Liver (tissue), 3 donors: Measurements from ENCODE around the gene NFKBIB.

Source experiments
- EGR1 ChIP-seq, 2 donors: IDR thresholded peaks; 2 replicates each; pipeline ENCODE4 v1.6.1; 2016 to 2018; ENCODE audit warnings: antibody characterized with exemption in 2 of 2, low read depth in 2 of 2
- FOXA1 ChIP-seq: IDR thresholded peaks from 2 replicates; pipeline ENCODE4 v1.6.1; 2016; ENCODE audit warnings: antibody characterized with exemption
- GABPA ChIP-seq, 2 donors: IDR thresholded peaks in 1 of 2; conservative IDR thresholded peaks in 1 of 2; 2 replicates each; pipeline ENCODE4 v1.6.1; 2016; ENCODE audit warnings: antibody characterized with exemption in 2 of 2, mild to moderate bottlenecking in 1 of 2, moderate library complexity in 1 of 2
- JUND ChIP-seq, 2 donors: IDR thresholded peaks; 2 replicates each; pipeline ENCODE4 v1.6.1; 2016; ENCODE audit warnings: antibody characterized with exemption in 2 of 2
- RAD21 ChIP-seq, 2 donors: IDR thresholded peaks; 2 replicates each; pipeline ENCODE4 v1.6.1; 2016; ENCODE audit warnings: antibody characterized with exemption in 2 of 2, mild to moderate bottlenecking in 2 of 2
- RXRA ChIP-seq, 2 donors: IDR thresholded peaks; 2 replicates each; pipeline ENCODE4 v1.6.1; 2017 to 2018; ENCODE audit warnings: antibody characterized with exemption in 2 of 2, mild to moderate bottlenecking in 1 of 2
- TAF1 ChIP-seq: conservative IDR thresholded peaks from 2 replicates; pipeline ENCODE4 v1.6.1; 2016; ENCODE audit warnings: antibody characterized with exemption, mild to moderate bottlenecking
- TF ChIP-seq, protein P1 (sequence below): fragments of 150-350 bp; IDR thresholded peaks from 2 replicates; pipeline ENCODE4 v1.5.1; 2017; ENCODE audit warnings: improper control_type of control experiment, low read depth, low read length; ENCODE audit not compliant: missing input control
- TF ChIP-seq, protein P2 (sequence below): IDR thresholded peaks from 2 replicates; pipeline ENCODE4 v1.6.1; 2016; ENCODE audit warnings: antibody characterized with exemption
- TF ChIP-seq, protein P3 (sequence below): IDR thresholded peaks from 2 replicates; pipeline ENCODE4 v1.6.1; 2016; ENCODE audit warnings: antibody characterized with exemption, mild to moderate bottlenecking
- TF ChIP-seq, protein P4 (sequence below): IDR thresholded peaks from 2 replicates; pipeline ENCODE4 v1.6.1; 2016; ENCODE audit warnings: antibody characterized with exemption
- TF ChIP-seq, protein P5 (sequence below): IDR thresholded peaks from 2 replicates; pipeline ENCODE4 v1.6.1; 2016; ENCODE audit warnings: antibody characterized with exemption
- donor health status: healthy.
- donor health status: healthy.

DNA sequence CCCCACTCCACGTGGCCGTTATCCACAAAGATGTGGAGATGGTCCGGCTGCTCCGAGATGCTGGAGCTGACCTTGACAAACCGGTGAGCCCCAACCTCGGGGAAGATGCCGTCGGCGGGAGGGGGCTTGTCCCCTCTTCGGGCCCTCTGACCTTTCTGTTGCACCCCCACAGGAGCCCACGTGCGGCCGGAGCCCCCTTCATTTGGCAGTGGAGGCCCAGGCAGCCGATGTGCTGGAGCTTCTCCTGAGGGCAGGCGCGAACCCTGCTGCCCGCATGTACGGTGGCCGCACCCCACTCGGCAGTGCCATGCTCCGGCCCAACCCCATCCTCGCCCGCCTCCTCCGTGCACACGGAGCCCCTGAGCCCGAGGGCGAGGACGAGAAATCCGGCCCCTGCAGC, 7.5 kb downstream of the NFKBIB start:
- TF ChIP-seq, protein P1, sequence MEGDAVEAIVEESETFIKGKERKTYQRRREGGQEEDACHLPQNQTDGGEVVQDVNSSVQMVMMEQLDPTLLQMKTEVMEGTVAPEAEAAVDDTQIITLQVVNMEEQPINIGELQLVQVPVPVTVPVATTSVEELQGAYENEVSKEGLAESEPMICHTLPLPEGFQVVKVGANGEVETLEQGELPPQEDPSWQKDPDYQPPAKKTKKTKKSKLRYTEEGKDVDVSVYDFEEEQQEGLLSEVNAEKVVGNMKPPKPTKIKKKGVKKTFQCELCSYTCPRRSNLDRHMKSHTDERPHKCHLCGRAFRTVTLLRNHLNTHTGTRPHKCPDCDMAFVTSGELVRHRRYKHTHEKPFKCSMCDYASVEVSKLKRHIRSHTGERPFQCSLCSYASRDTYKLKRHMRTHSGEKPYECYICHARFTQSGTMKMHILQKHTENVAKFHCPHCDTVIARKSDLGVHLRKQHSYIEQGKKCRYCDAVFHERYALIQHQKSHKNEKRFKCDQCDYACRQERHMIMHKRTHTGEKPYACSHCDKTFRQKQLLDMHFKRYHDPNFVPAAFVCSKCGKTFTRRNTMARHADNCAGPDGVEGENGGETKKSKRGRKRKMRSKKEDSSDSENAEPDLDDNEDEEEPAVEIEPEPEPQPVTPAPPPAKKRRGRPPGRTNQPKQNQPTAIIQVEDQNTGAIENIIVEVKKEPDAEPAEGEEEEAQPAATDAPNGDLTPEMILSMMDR = no peak
- TF ChIP-seq EGR1 (IDR thresholded peaks at IDR 0.05; ENCODE audit: low read depth in 2 of 2) = no peak
- TF ChIP-seq GABPA (IDR thresholded peaks at IDR 0.05 in 1 of 2, conservative IDR thresholded peaks at IDR 0.05 in 1 of 2) = no peak
- TF ChIP-seq, protein P2, sequence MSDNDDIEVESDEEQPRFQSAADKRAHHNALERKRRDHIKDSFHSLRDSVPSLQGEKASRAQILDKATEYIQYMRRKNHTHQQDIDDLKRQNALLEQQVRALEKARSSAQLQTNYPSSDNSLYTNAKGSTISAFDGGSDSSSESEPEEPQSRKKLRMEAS = no peak
- no peak for TF ChIP-seq RAD21 (IDR thresholded peaks at IDR 0.05)
- no peak for TF ChIP-seq RXRA (IDR thresholded peaks at IDR 0.05)
- TF ChIP-seq TAF1 = no peak
- TF ChIP-seq FOXA1 = no peak
- TF ChIP-seq, protein P3, sequence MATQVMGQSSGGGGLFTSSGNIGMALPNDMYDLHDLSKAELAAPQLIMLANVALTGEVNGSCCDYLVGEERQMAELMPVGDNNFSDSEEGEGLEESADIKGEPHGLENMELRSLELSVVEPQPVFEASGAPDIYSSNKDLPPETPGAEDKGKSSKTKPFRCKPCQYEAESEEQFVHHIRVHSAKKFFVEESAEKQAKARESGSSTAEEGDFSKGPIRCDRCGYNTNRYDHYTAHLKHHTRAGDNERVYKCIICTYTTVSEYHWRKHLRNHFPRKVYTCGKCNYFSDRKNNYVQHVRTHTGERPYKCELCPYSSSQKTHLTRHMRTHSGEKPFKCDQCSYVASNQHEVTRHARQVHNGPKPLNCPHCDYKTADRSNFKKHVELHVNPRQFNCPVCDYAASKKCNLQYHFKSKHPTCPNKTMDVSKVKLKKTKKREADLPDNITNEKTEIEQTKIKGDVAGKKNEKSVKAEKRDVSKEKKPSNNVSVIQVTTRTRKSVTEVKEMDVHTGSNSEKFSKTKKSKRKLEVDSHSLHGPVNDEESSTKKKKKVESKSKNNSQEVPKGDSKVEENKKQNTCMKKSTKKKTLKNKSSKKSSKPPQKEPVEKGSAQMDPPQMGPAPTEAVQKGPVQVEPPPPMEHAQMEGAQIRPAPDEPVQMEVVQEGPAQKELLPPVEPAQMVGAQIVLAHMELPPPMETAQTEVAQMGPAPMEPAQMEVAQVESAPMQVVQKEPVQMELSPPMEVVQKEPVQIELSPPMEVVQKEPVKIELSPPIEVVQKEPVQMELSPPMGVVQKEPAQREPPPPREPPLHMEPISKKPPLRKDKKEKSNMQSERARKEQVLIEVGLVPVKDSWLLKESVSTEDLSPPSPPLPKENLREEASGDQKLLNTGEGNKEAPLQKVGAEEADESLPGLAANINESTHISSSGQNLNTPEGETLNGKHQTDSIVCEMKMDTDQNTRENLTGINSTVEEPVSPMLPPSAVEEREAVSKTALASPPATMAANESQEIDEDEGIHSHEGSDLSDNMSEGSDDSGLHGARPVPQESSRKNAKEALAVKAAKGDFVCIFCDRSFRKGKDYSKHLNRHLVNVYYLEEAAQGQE = no peak
- TF ChIP-seq, protein P4, sequence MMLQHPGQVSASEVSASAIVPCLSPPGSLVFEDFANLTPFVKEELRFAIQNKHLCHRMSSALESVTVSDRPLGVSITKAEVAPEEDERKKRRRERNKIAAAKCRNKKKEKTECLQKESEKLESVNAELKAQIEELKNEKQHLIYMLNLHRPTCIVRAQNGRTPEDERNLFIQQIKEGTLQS = no peak
- TF ChIP-seq JUND (IDR thresholded peaks at IDR 0.05) = no peak
- TF ChIP-seq, protein P5, sequence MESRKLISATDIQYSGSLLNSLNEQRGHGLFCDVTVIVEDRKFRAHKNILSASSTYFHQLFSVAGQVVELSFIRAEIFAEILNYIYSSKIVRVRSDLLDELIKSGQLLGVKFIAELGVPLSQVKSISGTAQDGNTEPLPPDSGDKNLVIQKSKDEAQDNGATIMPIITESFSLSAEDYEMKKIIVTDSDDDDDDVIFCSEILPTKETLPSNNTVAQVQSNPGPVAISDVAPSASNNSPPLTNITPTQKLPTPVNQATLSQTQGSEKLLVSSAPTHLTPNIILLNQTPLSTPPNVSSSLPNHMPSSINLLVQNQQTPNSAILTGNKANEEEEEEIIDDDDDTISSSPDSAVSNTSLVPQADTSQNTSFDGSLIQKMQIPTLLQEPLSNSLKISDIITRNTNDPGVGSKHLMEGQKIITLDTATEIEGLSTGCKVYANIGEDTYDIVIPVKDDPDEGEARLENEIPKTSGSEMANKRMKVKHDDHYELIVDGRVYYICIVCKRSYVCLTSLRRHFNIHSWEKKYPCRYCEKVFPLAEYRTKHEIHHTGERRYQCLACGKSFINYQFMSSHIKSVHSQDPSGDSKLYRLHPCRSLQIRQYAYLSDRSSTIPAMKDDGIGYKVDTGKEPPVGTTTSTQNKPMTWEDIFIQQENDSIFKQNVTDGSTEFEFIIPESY = no peak
